Measurements from ENCODE around the gene PLXNA2.

DNA sequence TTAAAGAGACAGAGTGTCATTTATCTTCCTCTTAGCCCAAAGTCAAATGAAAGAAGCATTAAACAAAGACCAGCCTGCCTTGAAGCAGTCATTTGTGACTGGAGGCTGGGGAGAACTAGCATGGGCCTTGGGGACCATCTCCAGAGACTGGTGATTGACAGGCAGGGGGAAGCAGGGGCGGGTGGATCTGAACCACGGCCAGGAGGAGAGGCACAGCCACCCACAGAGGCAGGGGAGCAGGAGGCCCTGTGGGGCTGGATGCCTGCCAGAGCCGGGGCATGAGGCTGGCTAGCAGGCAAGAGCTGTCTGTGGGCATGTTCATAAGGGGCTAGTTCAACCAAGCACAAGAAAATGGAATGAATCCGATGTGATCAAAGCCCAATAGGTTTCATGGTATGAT, 73.9 kb downstream of the PLXNA2 start:
- TF ChIP-seq PPARA (CRISPR knock-in tag; IDR thresholded peaks at IDR 0.05; ENCODE audit: borderline replicate concordance) = no peak
- TF ChIP-seq ZFP30 (CRISPR knock-in tag; IDR thresholded peaks at IDR 0.05) = no peak
- no peak for TF ChIP-seq ZC3H10 (CRISPR knock-in tag; IDR thresholded peaks at IDR 0.05)
- TF ChIP-seq, protein P1, sequence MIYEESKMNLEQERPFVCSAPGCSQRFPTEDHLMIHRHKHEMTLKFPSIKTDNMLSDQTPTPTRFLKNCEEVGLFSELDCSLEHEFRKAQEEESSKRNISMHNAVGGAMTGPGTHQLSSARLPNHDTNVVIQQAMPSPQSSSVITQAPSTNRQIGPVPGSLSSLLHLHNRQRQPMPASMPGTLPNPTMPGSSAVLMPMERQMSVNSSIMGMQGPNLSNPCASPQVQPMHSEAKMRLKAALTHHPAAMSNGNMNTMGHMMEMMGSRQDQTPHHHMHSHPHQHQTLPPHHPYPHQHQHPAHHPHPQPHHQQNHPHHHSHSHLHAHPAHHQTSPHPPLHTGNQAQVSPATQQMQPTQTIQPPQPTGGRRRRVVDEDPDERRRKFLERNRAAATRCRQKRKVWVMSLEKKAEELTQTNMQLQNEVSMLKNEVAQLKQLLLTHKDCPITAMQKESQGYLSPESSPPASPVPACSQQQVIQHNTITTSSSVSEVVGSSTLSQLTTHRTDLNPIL (CRISPR knock-in tag; IDR thresholded peaks at IDR 0.05; ENCODE audit: low read depth) = no peak
- TF ChIP-seq GLIS3 (CRISPR knock-in tag; IDR thresholded peaks at IDR 0.05) = no peak
- TF ChIP-seq ZFP3 (CRISPR knock-in tag; IDR thresholded peaks at IDR 0.05) = no peak
- TF ChIP-seq OSR1 (CRISPR knock-in tag; IDR thresholded peaks at IDR 0.05) = no peak
